ENCODE measurements around the gene TTC39C. TPM values are rescaled to one million over a fixed set of nuclear protein-coding genes. Genes with fewer than 3 reads are reported as not detected.

The TTC39C gene
- total and polyA plus RNA-seq, 2 of the 8 experiments (the other 6 are each of a cell fraction or from before 2014, with no cell fraction given): 8.1 to 79.1 TPM

DNA sequence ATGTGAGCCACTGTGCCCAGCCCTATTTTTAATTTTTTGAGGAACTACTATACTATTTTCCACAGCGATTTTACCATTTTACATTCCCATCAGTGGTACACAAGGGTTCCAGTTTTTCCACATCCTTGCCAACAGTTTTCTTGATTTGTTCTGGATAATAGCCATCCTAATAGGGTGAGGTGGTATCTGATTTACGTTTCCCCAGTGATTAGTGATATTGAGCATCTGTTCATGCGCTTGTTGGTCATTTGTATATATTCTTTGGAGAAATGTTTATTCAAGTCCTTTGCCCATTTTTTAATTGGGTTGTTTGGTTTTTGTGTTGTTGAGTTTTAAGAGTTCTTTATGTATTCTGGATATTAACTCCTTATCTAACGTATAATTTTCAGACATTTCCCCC is 20.8 kb downstream of the TTC39C start:
- 94% methylated on average over 4 of the region's 4 CpGs; no CpG with 5 or more reads in 1 of the 2 experiments for WGBS, 2 experiments (ENCODE audit: extremely low coverage in 1 of 2, insufficient coverage in 1 of 2, insufficient read length in 1 of 2, insufficient replicate concordance in 2 of 2, low coverage in 1 of 2, low lambda C conversion rate in 2 of 2, missing lambda C conversion rate in 1 of 2)
- peaks cover 17 to 96% of the 10 kb centered on the region in 2 experiments for H3K79me2 ChIP-seq (ENCODE audit: control insufficient read depth in 1 of 2, insufficient read depth in 2 of 2, low read length in 2 of 2)
- TF ChIP-seq TAF1 (IDR thresholded peaks at IDR 0.05; ENCODE audit: low read depth, low read length) (no peak), KDM1A (IDR thresholded peaks at IDR 0.05; ENCODE audit: borderline replicate concordance, low read length) (no peak)
- TF ChIP-seq, protein P1, sequence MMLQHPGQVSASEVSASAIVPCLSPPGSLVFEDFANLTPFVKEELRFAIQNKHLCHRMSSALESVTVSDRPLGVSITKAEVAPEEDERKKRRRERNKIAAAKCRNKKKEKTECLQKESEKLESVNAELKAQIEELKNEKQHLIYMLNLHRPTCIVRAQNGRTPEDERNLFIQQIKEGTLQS (IDR thresholded peaks at IDR 0.05; ENCODE audit: insufficient read depth, low read depth, low read length): no peak

More for the DNA sequence above, 20.8 kb downstream of the TTC39C start:
- H2AFZ ChIP-seq (ENCODE audit: low read length): no peak overlapping the region
- H3K27ac ChIP-seq (ENCODE audit: low read depth, low read length): no peak overlapping the region
- H3K23me2 ChIP-seq (ENCODE audit: low read depth, low read length): no peaks in the 10 kb centered on the region
- no peak overlapping the region for H4K8ac ChIP-seq (ENCODE audit: extremely low read depth, insufficient read depth, low read length)
- no peak overlapping the region for H3K4ac ChIP-seq (replicated peaks; ENCODE audit: insufficient read length, low read depth, low read length)
- H3K4me3 ChIP-seq (ENCODE audit: extremely low read depth in 1 of 4, insufficient read depth in 2 of 4, low read depth in 3 of 4, low read length in 4 of 4): no peak overlapping the region
- H4K5ac ChIP-seq (ENCODE audit: insufficient read length, low read depth, low read length): no peak overlapping the region
- H2BK15ac ChIP-seq (ENCODE audit: low read length): no peak overlapping the region
- no peak overlapping the region for H2BK120ac ChIP-seq (replicated peaks; ENCODE audit: low read depth, low read length)
- FAIRE-seq: no peak
- CTCF ChIA-PET (ENCODE audit: partially characterized antibody): interaction anchor here (0.8 to 1.2 kb wide), 2 partner anchors 12 kb away, joined by 3 read pairs; no protein-coding TSS in a partner anchor
- no peak overlapping the region for H3K56ac ChIP-seq (replicated peaks; ENCODE audit: insufficient read length, low read depth, low read length)
- no peak overlapping the region for H3K18ac ChIP-seq (ENCODE audit: extremely low read depth, low read length)
- no peak overlapping the region for H2BK20ac ChIP-seq (ENCODE audit: low read length)
- peaks cover 1 to 2% of the 10 kb centered on the region in 2 experiments for H4K20me1 ChIP-seq (replicated peaks in 1 of 2; ENCODE audit: control insufficient read depth in 1 of 2, insufficient read depth in 2 of 2, low read length in 2 of 2)
- H2BK5ac ChIP-seq (ENCODE audit: low read depth, low read length): no peak overlapping the region
- H3K9ac ChIP-seq (replicated peaks in 1 of 4; ENCODE audit: extremely low read depth in 1 of 4, low read depth in 3 of 4, low read length in 3 of 4): no peak overlapping the region
- no peak overlapping the region for H4K91ac ChIP-seq (replicated peaks; ENCODE audit: insufficient read length, low read length)
- H3K36me3 ChIP-seq (ENCODE audit: control insufficient read depth in 2 of 4, insufficient read depth in 4 of 4, low read length in 3 of 4): no peaks in the 10 kb centered on the region
- peaks cover 5% of the 10 kb centered on the region for H3K79me1 ChIP-seq (ENCODE audit: low read depth, low read length)
- no peaks in the 10 kb centered on the region for H3K9me3 ChIP-seq (ENCODE audit: insufficient read depth in 2 of 2, low read depth in 1 of 2, low read length in 1 of 2)
- no peak overlapping the region for H3K23ac ChIP-seq (ENCODE audit: insufficient read length)
- no peak overlapping the region for H3K14ac ChIP-seq (ENCODE audit: insufficient read length)
- POLR2A ChIA-PET (ENCODE audit: partially characterized antibody): no interaction called here
- no peak overlapping the region for H2AK5ac ChIP-seq (ENCODE audit: low read depth, low read length)
- H3K27me3 ChIP-seq (replicated peaks in 1 of 4; ENCODE audit: control insufficient read depth in 3 of 4, extremely low read depth in 1 of 4, insufficient read depth in 3 of 4, low read length in 3 of 4): no peaks in the 10 kb centered on the region
- H3K4me2 ChIP-seq (ENCODE audit: insufficient read depth in 1 of 2, low read depth in 2 of 2, low read length in 2 of 2): no peak overlapping the region
- H2BK12ac ChIP-seq (ENCODE audit: low read depth, low read length): no peak overlapping the region
- no peak for DNase-seq (ENCODE audit: low read depth in 1 of 2, low spot score in 2 of 2)
- H3K4me1 ChIP-seq (replicated peaks in 1 of 4; ENCODE audit: control insufficient read depth in 3 of 4, insufficient read depth in 4 of 4, low read length in 3 of 4): peaks cover 0 to 3% (median 0%) of the 10 kb centered on the region in 4 experiments; a peak in 1 of 7 replicates

Measured in H1 (cell line).